NCI-H510A (cell line): ENCODE data around the gene CHST11.
"Not testable (repeated sequence)": the region's sequence is repeated elsewhere in the genome, so short reads cannot be mapped to it uniquely, and the experiment has no call there.

Experiments used
- DNase-seq: peaks from one replicate; lab custom pipeline; 2025; lab: John Stamatoyannopoulos, UW

CHST11 gene

DNA sequence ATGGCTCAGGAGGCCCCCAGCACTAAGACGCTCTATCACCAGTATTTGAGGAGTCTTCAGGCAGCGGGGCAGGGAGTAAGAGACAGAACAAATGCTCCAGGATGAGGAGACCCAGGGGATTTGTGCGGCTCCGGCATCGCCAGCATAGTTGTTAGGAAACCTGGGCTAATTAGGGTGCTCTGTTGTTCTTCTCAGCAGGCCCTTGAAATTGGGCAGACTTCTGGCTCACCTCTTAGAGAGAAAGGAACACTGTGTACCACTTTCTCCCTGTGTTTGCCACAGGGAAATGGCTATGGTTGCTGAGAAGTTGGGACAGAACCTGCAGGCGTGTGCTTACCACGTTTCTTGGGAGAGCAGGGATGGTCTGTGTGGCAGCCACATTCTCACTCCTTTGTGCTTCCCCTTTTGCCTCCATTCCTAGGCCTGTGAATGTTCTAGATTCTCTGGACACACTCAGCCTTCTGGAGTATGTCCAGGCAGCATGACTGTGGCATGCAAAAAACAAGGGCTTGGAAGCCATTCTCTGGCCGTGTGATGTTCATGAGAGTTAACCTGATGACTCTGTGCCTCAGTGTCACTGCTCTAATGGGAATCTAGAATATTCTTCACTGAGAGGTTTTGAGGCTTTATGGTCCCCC lies 109.0 kb downstream of the CHST11 start:
- no peak for DNase-seq

DNA sequence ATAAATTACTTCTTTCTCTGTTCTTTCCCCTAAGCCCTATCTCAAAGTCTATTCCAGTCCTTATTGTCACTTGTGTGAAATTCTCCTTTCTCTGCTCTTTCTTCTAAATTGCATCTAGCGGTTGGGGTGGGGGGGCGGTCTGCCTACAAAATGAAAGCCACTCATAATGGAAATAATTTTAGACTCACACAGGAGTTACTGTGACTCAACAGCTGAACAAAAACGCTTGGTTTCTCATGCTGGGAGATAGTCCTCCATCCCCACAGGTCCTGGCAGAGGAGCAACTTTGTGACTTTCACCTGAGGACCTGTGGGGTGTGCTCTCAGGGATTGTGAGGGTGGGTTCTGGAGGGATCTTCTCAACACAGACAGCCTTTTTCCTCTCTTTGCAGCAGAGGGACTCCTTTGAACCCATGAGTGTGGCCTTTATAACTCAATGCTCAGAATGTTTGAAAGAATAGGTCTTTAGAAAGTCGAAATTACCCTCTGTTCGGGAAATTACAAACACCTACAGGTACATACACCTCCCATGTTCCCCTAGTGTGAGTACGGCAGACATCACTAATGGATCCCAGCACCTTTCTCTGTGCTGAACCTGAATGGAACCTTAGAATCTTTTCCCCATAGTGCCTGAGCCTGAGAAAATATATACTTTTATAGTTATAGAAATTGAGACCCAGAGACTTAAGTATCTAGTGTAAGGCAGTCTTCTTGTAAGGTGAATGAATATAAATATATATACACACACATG lies 109.7 kb downstream of the CHST11 start:
- DNase-seq, result no peak

DNA sequence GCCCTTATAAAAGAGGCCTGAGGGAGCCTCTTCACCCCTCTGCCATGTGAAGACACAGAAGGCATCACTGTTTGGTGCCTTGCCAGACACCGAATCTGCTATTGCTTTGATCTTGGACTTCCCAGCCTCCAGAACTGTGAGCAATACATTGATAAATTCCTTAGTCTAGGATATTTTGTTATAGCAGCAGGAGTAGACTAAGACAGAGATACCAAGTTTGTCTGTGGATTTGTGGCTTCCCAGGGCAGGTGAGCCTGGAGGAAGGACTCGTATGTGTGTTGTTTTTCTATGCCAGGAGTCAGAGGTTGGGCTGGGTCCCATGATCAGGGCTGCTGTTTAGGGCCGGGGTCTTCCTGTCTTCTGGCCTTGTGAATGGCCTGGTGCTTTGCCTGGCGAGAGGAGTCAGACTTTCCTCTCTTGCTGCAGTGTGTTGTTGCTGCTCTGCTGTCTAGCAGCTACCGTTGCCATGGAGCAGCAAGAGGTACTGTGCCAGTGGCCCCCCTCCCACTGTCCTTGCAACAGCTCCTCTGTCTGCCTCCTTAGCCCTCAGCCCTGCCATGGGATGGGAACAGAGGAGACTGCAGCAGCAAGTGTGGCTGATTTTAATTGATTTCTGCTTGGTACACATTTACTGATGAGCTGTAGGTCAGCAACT lies 111.2 kb downstream of the CHST11 start:
- DNase-seq, result no peak

DNA sequence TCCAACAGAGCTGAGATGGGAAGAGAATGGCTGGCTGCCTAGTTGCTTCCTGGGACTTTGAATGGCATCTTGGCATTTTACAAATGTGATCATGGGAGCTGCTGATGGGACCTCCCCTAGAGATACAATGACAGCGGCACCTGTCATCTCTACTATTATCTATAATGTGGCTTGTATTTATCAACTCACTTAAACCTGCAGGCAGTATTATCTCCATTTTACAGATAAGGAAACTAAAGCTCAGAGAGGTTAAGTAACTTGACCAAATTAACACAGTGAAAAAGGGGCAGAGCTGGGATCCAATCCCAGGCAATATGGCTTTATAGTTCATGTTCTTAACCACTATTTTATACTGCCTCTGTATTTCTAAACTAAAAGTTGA lies 111.7 kb downstream of the CHST11 start:
- DNase-seq, result no peak

DNA sequence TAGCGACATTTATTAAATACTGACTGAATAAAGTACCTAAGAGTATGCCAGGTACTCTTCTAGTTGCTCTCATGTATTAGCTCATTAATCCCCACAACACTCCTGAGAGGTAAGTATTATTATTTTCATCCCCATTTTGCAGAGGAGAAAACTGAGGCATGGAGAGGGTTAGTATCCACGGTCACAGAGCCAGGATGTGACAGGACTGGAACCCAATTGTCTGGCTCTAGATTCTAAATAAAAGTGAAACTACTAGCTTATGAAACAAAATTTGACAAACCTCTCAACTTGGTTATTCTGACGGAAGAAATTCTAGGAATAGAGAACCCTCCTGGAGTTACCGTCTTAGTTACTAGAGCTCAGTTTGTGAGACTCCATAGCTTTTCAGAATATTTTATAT lies 112.2 kb downstream of the CHST11 start:
- DNase-seq, result no peak

DNA sequence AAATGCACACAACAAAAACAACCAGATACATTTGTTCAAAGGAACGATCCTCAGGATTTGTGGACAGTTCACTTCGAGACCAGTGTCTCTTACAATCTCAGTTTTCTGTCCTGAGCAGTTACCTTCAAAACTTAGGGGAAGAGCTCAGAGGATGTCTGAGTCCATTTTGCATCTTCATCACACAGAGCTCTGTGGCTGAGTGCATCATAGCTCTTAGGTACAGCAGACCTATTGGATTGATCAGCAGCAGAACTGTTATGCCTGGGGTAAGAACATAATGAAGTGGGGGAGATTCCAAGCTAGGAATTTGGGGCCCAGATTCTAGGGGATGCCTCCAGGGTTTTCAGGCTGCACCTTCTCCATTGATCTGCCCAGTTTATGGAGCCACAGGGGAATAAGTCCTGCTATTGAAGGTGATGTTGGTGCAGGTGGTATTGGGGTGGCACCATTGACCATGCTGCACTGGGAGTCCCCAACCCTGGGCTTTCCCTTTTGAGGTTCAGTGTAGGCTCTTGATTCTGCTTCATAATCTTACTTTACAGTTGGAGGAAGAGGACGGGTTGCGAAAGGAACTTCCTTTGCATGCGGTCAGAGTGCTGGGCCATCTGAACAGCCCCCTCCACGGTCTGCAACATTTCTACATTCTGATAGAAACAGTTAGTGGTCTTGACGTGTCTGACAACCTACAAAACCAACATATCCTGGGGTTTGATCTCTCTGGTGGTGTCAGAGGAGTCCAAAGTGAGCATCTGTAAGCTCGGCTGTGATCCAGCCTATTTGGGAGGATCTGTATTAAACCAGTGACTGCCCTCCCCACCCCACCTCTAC lies 112.8 kb downstream of the CHST11 start:
- DNase-seq, result no peak

DNA sequence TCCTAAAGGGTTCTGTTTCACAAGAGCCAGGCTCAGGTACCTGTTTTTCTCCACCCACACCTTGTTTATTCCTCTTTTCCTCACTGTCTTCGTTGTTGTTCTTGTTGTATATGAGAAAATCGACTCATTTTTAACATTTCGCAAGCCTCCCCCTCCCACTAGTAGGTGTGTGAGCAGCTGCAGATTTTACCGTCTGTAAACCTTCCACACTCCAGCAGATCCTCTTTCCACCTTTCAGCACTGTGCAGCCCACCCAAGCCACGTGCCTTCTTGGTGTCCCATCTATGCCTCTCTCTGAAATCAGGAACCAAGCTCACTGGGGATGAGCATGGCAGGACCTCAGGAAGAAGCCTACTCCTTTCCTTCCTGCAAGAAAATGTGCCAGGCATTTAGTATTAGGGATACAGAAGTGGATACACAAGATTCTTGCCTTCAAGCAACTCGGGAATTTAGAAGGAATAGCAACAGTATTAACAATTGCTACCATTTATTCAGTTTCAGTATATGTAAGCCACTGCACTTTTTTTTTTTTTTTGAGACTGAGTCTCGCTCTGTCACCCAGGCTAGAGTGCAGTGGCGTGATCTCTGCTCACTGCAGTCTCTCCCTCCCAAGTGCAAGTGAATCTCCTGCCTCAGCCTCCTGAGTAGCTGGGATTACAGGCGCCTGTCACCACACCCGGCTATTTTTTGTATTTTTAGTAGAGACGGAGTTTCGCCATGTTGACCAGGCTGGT lies 113.6 kb downstream of the CHST11 start:
- DNase-seq, result no peak

DNA sequence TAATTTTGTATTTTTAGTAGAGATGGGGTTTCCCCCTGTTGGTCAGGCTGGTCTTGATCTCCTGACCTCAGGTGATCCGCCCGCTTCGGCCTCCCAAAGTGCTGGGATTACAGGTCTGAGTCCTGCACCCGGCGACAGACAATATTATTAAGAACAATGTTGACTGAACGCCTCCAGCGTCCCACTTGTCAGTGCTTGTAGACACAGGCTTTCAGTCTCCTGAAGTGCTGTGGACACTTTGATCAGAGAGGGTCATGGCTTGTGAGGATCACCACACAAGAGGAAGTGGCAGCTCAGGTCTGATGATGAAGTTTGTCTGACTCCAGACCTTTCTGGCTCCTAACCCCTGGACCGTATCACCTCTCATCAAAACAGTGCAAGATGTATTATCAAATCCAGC lies 114.6 kb downstream of the CHST11 start:
- peak; percentile 68 for DNase-seq

DNA sequence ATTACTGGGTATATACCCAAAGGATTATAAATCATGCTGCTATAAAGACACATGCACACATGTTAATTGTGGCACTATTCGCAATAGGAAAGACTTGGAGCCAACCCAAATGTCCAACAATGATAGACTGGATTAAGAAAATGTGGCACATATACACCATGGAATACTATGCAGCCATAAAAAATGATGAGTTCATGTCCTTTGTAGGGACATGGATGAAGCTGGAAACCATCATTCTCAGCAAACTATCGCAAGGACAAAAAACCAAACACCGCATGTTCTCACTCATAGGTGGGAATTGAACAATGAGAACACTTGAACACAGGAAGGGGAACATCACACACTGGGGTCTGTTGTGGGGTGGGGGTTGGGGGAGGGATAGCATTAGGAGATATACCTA lies 117.6 kb downstream of the CHST11 start:
- not testable (repeated sequence) for DNase-seq

DNA sequence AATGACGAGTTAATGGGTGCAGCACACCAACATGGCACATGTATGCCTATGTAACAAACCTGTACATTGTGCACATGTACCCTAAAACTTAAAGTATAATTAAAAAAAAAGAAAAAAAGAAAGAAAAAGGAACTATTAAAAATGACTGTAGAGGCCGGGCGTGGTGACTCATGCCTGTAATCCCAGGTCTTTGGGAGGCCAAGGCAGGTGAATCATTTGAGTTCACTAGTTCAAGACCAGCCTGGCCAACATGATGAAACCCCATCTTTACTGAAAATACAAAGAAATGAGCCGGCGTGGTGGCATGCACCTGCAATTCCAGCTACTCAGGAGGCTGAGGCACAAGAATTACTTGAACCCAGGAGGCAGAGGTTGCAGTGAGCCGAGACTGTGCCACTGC lies 118.0 kb downstream of the CHST11 start:
- DNase-seq, result not testable (repeated sequence)

DNA sequence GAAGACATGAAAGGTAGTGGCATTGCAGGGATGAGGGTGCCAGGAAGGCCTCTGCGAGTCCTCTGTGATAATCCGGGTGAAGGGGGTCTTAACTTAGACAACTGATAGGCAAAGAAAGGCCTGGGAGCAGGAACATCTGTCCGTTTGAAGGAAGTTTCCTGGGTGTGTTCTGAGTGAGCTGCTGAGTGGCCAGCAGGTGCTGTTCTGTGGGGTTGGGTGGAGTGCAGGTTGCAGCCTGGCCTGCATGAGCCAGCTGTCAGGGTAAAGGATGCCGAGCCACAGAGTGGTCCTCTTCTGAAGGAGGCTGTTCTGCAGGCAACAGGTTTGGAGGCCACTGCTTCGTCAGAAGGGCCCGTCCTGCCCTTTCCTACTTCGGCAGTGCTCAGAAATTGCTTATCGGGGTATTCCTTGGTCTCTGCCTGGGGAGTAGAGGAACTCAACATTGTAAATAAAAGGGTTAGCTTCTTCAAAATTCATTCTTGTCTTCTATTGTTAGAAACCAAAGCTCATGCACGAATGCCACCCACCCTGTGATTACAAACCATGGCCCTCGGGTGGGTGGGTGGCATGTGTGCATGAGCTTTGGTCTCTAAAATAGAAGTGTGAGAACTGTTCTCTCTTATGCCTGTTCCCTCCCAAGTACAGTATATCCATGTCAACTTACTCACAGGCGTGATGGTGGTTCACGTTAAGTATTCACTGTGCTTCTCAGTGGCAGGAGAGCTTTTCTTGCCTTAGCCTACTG lies 118.9 kb downstream of the CHST11 start:
- DNase-seq, result peak; percentile 36

DNA sequence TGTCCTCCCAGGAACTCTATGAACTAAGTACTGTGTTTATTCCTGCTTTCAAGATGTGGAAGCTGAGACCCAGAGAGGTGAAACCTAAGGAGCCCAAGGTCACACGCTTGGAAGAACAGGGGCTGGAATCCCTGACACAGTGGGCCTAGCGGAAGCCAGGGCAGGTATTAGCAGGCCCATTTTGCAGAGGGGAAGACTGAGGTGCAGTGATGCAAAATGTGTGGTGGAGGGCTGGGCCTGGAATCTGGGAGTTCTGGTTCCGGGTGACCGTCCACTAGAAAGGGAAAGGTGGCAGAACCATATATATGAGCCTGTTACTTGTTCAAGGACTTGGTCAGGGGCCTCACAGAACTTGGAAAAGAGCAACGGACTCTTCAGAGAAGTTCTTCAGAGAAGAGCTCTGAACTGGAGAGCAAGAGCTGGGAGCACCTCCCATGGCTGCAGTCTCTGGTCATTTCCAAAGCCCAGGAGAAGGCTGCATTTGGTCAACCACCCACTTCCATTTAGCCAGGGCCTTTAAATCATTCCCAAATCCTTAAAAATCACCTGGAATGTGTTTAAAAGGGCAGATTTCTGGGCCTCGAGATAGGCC lies 119.5 kb downstream of the CHST11 start:
- DNase-seq, result no peak

DNA sequence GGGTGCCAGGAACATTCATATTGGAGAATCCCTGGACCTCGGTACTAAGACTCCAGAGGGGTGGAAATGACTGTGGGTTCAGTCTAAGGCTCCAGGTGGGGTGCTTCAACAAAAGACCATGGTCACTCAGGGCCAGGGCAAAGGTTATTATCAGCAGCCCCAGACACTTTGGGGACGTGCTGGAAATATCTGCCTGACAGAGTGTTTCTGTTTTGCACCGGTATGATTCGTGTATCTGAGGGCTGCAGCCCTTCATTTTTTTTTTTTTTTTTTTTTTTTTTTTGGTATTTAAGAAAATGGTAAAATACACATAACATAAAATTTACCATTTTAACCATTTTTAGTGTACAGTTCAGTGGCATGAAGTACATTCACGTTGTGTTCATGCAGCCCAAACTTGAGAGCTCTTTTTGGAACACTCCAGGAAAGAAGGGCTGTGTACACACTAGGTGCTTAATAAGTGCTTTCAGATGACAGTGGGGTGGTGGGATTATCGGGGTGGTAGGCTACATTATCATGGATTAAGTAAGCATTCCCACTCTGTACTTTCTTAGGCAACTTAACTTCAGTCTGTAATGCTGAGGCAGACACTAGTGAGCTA lies 120.3 kb downstream of the CHST11 start:
- DNase-seq, result no peak

DNA sequence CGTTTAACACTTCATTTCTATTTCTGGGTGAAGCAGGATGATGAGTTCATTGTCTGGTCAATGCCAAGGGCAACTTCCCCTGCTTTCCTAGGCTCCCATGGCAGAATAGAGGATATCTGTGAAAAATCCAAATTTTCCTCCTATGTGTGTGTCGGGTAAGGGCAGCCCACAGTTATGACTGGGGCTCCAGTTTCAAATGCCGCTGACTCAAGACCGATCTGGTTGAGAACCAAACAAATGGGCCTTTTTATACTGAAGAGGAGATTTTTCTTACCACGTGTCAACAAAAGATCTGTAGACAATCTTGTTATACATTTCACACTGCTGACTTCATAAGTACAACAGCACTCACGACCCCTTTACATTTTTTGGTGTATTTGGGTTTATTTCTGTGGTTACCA lies 120.8 kb downstream of the CHST11 start:
- DNase-seq, result no peak

DNA sequence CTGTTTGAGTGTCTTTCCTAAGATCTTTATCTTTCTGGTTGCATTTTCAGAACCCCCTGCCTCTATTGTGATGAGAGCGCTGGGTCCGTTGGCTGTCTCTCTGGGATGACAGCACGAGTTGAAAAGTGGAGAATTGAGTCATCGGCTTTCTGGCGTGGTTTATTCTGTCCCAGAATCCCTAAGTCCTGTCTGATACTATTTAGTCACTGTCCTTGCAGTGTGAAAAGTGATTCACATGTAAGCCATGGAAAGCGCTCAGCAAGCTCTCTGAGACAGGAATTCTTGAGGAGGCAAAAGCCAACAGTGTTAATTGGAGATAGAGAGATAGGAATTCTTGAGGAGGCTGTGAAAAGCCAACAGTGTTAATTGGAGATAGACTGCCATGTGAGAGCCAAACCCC lies 121.7 kb downstream of the CHST11 start:
- no peak for DNase-seq

DNA sequence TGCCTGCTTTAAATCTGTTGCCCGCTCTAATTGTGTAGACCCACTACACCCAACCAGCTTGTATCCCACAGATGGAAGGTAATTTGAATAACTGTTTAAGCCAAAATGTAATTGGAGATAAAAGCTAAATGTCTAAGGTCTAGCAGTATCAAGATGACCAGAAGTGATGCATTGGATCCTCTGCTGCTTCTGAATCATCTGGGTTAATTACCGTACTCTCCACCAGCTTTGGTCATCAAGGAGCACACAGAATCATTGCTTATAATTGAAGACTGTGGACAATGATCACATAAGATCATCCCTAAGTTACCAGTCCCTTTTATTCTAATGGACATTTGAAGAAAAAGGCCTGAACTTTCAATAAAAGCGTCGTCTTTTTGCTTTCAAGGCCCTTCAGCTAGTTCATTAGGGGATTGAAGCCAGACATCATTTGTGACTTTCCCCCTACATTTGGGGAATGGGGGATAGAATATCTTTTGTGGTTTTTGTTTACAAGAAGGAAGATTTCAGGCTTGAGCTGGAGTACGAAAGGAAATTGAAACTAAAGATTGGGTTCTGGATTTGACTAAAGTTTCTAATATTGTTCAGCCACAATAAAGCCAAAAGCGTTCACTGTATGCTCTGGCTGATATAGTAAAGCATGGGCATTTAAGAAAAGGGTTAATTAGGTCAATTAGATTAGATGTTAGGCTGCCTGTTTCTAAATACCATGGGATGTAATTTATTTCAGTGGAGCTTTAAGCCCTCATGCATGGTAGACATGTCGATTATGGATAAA lies 123.2 kb downstream of the CHST11 start:
- no peak for DNase-seq

DNA sequence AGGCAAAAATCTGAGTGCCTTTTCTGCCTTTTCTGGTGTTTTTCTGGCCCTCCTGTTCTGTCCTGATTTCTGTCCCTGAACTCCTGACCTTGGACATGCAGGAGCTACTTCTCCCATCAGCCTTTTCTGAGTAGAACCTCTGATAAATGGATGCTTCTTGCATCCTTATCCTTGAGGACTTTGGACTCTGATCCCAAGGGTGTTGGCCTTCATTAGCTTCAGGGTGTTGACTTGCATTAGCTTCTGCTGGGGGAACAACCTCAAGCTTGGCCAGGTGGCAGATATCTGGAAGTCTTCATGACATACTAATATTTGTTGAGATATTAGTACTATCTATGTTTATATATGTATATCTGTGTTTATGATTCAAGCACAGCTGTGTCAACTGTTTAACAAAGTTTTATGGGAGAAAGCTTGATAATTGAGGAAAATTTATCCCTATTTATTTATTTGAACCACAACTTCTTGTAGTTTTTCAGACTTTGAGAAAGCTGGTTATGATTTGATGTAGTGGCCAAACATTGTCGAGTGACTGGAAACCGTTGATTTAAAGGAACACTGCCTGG lies 124.3 kb downstream of the CHST11 start:
- DNase-seq, result no peak

DNA sequence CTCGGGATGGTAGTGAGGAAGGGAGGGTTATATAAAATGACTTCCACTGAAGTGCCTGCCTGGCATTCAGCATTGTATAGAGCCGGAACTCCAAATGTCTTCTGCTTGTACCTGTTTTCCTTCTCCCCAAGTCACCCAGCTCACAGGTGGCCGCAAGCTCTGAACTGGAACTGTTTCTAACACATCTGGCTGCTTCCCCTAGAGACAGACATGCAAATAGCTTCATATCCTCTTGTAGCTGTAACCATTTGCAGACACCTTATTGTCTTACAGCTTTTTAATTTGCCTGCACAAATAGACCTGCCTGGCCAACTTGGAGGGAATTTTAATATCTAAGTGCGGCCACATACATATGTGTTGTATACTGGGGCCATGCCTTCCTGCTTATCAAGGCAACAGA lies 126.0 kb downstream of the CHST11 start:
- DNase-seq, result no peak

DNA sequence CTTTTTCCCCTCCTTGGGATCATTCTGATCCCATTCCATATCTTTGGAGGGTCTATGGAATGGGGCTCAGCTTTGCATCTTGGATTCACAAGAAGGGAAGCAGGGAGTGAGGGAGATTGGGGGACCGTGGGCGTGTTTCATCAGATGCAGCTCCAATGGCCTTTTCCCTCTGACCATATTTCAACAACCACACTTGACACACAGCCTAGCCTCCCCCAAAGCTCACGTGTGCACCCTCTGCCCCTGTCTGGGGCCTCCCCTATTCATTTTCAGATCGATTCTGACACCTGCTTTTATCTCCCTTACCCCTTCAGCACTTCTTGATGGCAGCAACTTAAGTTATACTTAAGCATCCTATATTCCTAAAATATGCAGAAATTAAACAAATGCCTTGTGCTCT lies 126.6 kb downstream of the CHST11 start:
- DNase-seq, result no peak
